Esophagus (tissue), 2 donors: ENCODE data around the gene NCOA1. TPM values are rescaled to one million over a fixed set of nuclear protein-coding genes. Genes with fewer than 3 reads are reported as not detected.
"Not testable (repeated sequence)": the region's sequence is repeated elsewhere in the genome, so short reads cannot be mapped to it uniquely, and the experiment has no call there.

Experiments
- H3K27ac ChIP-seq, 2 donors: one replicate each; pipeline ENCODE4 v1.5.1; 2013; ENCODE audit warnings: low read depth in 2 of 2, mild to moderate bottlenecking in 2 of 2, inconsistent platforms in 1 of 2, low read length in 1 of 2, moderate library complexity in 1 of 2
- H3K27me3 ChIP-seq, 2 donors: one replicate each; pipeline ENCODE4 v1.6.1; 2013; ENCODE audit warnings: low read length in 2 of 2, control low read depth in 1 of 2, mild to moderate bottlenecking in 1 of 2; ENCODE audit not compliant: insufficient read depth in 2 of 2, control insufficient read depth in 1 of 2
- H3K36me3 ChIP-seq, 2 donors: one replicate each; pipeline ENCODE4 v1.6.1; 2013; ENCODE audit warnings: low read length in 1 of 2; ENCODE audit not compliant: control insufficient read depth in 2 of 2, insufficient read depth in 2 of 2
- H3K4me1 ChIP-seq, 2 donors: one replicate each; pipeline ENCODE4 v1.6.1; 2013; ENCODE audit warnings: low read length in 1 of 2; ENCODE audit not compliant: control insufficient read depth in 2 of 2, insufficient read depth in 2 of 2
- H3K4me3 ChIP-seq, 2 donors: one replicate each; pipeline ENCODE4 v1.5.1; 2013; ENCODE audit warnings: low read length in 2 of 2, mild to moderate bottlenecking in 2 of 2, low read depth in 1 of 2, moderate library complexity in 1 of 2
- H3K9me3 ChIP-seq, 2 donors: one replicate each; pipeline ENCODE4 v1.6.1; 2013; ENCODE audit warnings: mild to moderate bottlenecking in 2 of 2, low read depth in 1 of 2, low read length in 1 of 2, moderate library complexity in 1 of 2; ENCODE audit not compliant: control insufficient read depth in 2 of 2, insufficient read depth in 1 of 2
- WGBS, 2 donors: extraction: QIAGEN DNeasy Blood & Tissue Kit; methylation state at CpG; one replicate each; pipeline ENCODE4 v1.1.7; 2013; 5-methylcytosine and 5-hydroxymethylcytosine counted together
- polyA plus RNA-seq, 2 donors: library from polyadenylated mRNA; stranded (reverse); fragments of 200-250 nt; gene quantifications; one replicate each; pipeline ENCODE4 v1.2.3, GENCODE V29; 2013
- donor health status: healthy with polysubstance abuse.
- donor health status: Bipolar disorder and iron deficiency.

NCOA1 gene
- polyA plus RNA-seq, 2 donors, result 8.7 to 13.7 TPM

DNA sequence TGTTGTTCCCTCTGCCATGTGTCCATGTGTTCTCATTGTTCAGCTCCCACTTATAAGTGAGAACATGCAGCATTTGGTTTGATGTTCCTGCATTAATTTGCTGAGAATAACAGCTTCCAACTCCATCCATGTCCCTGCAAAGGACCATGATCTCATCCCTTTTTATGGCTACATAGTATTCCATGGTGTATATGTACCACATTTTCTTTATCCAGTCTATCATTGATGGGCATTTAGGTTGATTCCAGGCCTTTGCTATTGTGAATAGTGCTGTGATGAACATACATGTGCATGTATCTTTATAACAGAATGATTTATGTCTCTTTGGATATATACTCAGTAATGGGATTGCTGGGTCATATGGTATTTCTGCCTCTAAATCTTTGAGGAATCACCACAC is 187.0 kb downstream of the NCOA1 start:
- H3K4me3 ChIP-seq, H3K4me1 ChIP-seq, H3K36me3 ChIP-seq, H3K27me3 ChIP-seq, H3K27ac ChIP-seq, H3K9me3 ChIP-seq: not testable (repeated sequence)

DNA sequence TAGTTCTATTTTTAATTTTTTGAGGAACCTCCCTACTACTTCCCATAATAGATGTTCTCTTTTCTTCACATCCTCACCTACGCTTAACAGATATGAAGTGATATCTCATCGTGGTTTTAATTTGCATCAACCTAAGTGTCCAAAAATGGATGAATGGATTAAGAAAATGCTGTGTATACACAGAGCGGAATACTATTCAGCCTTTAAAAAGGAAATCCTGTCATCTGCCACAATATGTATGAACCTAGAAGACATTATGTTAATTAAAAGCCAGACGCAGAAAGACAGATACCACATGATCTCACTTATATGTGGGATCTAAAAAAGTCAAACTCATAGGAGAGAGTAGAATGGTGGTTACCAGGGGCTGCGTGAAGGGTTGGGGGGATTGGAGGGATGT is 189.1 kb downstream of the NCOA1 start:
- H3K9me3 ChIP-seq, result no peaks in the 10 kb centered on the region
- peaks cover 0 to 2% of the 10 kb centered on the region in 2 donors for H3K36me3 ChIP-seq

DNA sequence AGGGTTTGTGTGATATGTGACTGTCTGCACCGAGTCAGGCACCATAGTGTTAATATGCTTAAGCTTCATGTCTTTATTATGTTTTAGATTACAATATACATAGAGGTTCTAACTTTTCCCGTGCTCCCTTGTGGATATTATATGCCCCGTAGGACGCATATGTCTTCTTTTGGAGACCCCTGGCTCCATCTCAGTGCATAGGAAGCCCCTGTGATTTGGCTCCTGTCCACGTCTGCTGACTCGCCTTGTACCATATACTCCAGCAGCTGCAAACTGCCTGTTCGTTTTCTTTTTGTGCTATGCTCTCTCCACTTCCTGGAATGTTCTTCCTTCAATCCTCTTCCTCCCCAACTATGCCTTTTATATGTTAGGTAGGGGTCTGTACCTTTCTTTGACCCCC is 191.2 kb downstream of the NCOA1 start:
- Histone ChIP-seq H3K9me3 (no peaks in the 10 kb centered on the region), H3K4me3 (no peak overlapping the region), H3K4me1 (no peaks in the 10 kb centered on the region), H3K27me3 (no peaks in the 10 kb centered on the region), H3K27ac (no peak overlapping the region), H3K36me3 (peaks cover 0 to 2% of the 10 kb centered on the region in 2 donors)
- 70 to 80% methylated on average over 7 of the region's 7 CpGs for WGBS, 2 donors

More for the DNA sequence above, 189.1 kb downstream of the NCOA1 start:
- WGBS, 2 donors, result 95 to 96% methylated on average over 5 of the region's 5 CpGs
- no peaks in the 10 kb centered on the region for H3K27me3 ChIP-seq
- no peaks in the 10 kb centered on the region for H3K4me1 ChIP-seq
- H3K27ac ChIP-seq, result no peak overlapping the region
- no peak overlapping the region for H3K4me3 ChIP-seq

- no peak overlapping the region for H3K27ac ChIP-seq
- H3K4me1 ChIP-seq, result no peaks in the 10 kb centered on the region
- H3K27me3 ChIP-seq, result no peaks in the 10 kb centered on the region
- H3K36me3 ChIP-seq, result peaks cover 0 to 2% of the 10 kb centered on the region in 2 donors
- H3K4me3 ChIP-seq, result no peak overlapping the region
- 94 to 100% methylated on average over 1 of the region's 1 CpG for WGBS, 2 donors
- no peaks in the 10 kb centered on the region for H3K9me3 ChIP-seq
Measured at GRCh38 chr2:24683408-24683807, 192.4 kb downstream of the NCOA1 start.

- no peak overlapping the region for H3K4me3 ChIP-seq
- no peak overlapping the region for H3K27ac ChIP-seq
- H3K4me1 ChIP-seq, result no peaks in the 10 kb centered on the region
- no peaks in the 10 kb centered on the region for H3K9me3 ChIP-seq
- 94 to 97% methylated on average over 4 of the region's 4 CpGs for WGBS, 2 donors
- peaks cover 0 to 2% of the 10 kb centered on the region in 2 donors for H3K36me3 ChIP-seq
- no peaks in the 10 kb centered on the region for H3K27me3 ChIP-seq
Measured at GRCh38 chr2:24690524-24690923, 199.5 kb downstream of the NCOA1 start.

DNA sequence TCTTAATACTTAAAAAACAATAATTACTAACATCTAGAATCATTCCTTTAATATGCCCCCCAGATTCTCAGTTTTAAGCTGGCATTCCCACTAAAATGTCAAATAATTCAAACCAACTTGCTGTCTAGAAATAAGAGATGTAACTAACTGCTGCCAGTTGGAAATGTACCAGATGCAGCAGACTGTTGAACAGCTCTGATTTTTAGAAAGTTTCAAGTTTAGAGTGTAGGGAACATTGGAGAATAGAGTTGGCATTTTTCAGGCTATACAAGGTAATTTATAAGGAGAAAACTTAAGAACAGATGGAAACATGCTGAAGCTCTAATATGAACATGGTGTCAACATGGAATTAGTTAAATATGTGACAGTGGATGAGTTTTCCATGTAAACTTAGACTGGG is 200.8 kb downstream of the NCOA1 start:
- Histone ChIP-seq H3K27me3 (no peaks in the 10 kb centered on the region), H3K4me3 (no peak overlapping the region), H3K36me3 (peaks cover 0 to 2% of the 10 kb centered on the region in 2 donors), H3K4me1 (no peaks in the 10 kb centered on the region), H3K9me3 (no peaks in the 10 kb centered on the region), H3K27ac (no peak overlapping the region)

DNA sequence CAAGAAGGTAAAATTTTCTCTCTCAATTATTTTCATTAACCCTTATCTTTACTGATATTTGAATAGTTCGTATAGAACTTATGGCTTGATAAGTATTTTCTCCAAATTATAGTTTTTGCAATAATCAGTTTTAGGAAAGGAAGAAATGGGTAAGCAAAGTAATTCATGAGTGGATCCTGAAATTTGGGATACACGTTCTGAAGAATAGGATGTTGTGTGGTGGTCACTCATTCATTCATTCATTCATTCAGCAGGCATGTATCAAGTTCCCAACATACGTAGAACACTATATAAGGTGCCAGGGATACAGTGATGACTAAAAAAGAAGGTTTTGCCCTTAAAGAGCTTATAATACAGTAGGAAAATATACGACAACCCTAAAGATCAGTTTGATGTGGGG is 206.7 kb downstream of the NCOA1 start:
- 90 to 95% methylated on average over 4 of the region's 4 CpGs for WGBS, 2 donors
- Histone ChIP-seq H3K4me1 (no peaks in the 10 kb centered on the region), H3K4me3 (no peak overlapping the region), H3K36me3 (no peaks in the 10 kb centered on the region), H3K27me3 (no peaks in the 10 kb centered on the region), H3K9me3 (no peaks in the 10 kb centered on the region), H3K27ac (no peak overlapping the region)

GRCh38 chr2:24702800-24703199 is 211.7 kb downstream of the NCOA1 start:
- no peaks in the 10 kb centered on the region for H3K27me3 ChIP-seq
- 59 to 68% methylated on average over 3 of the region's 3 CpGs for WGBS, 2 donors
- H3K4me3 ChIP-seq, result no peak overlapping the region
- H3K36me3 ChIP-seq, result peaks cover 0 to 3% of the 10 kb centered on the region in 2 donors
- H3K27ac ChIP-seq, result no peak overlapping the region
- no peaks in the 10 kb centered on the region for H3K4me1 ChIP-seq
- H3K9me3 ChIP-seq, result no peaks in the 10 kb centered on the region

- 95 to 99% methylated on average over 4 of the region's 4 CpGs for WGBS, 2 donors
- H3K9me3 ChIP-seq, result no peaks in the 10 kb centered on the region
Measured at GRCh38 chr2:24704692-24705091, 213.6 kb downstream of the NCOA1 start.

GRCh38 chr2:24707143-24707542 is 216.1 kb downstream of the NCOA1 start:
- peaks cover 0 to 3% of the 10 kb centered on the region in 2 donors for H3K36me3 ChIP-seq
- 97 to 98% methylated on average over 3 of the region's 3 CpGs for WGBS, 2 donors
- no peaks in the 10 kb centered on the region for H3K27me3 ChIP-seq
- no peaks in the 10 kb centered on the region for H3K4me1 ChIP-seq
- no peaks in the 10 kb centered on the region for H3K9me3 ChIP-seq
- H3K4me3 ChIP-seq, result no peak overlapping the region
- H3K27ac ChIP-seq, result no peak overlapping the region

More at GRCh38 chr2:24704692-24705091, 213.6 kb downstream of the NCOA1 start:
- Histone ChIP-seq H3K36me3 (peaks cover 0 to 3% of the 10 kb centered on the region in 2 donors), H3K27ac (no peak overlapping the region), H3K4me1 (no peaks in the 10 kb centered on the region), H3K27me3 (no peaks in the 10 kb centered on the region), H3K4me3 (no peak overlapping the region)
